NCI-H2081 treated with DMSO at 0.1 percent for 48 hours (cell line): ENCODE results near the gene KCNE5.
"Not testable (repeated sequence)": the region's sequence is repeated elsewhere in the genome, so short reads cannot be mapped to it uniquely, and the experiment has no call there.

Experiments
- DNase-seq: peaks from one replicate; lab custom pipeline; 2025; lab: John Stamatoyannopoulos, UW

Gene KCNE5

GRCh38 chrX:109601486-109601885, 23.5 kb downstream of the KCNE5 start:
- no peak for DNase-seq

DNA sequence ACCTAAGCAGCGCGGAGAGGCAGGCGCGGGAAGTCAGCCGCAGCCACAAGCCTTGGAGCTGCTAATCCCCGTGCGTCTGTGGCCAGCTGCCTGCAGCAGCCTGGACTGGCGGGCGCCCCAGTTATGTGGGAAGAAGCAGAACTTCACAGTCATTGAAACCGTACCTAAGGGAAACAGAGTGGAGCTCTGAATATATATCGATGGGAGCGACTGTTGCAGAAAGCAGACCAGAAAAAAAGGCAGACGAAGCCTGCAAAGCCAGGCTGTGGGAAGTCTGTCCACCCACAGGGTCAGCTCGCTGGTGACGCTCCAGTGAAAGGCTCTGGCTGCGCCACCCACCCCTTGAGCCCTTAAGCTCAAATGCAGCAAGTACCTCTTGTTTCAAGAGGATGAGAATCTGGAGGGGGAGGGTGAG, 24.7 kb downstream of the KCNE5 start:
- DNase-seq, result no peak

- no peak for DNase-seq
Measured at GRCh38 chrX:109596015-109596414, 29.0 kb downstream of the KCNE5 start.

- DNase-seq, result no peak
Measured at GRCh38 chrX:109590176-109590575, 34.8 kb downstream of the KCNE5 start.

DNA sequence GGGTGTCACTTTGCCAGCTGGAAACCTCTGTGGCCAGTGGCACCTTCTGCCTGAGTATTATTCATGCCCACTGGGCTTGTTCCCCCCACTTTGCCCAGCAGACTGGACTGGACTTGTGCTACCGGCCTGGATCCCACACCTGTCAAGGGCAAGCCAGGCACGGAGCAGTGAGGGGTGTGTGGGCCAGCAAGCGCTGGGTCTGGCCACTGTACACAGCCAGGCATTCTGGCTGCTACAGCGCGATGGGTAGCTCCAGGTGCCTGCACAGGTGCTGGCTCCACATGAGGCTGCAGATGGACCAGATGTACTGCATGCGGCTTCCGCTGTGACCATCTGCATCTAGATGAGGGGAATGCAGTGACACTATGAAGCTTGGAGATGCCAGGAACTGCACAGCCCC, 39.5 kb downstream of the KCNE5 start:
- no peak for DNase-seq

DNA sequence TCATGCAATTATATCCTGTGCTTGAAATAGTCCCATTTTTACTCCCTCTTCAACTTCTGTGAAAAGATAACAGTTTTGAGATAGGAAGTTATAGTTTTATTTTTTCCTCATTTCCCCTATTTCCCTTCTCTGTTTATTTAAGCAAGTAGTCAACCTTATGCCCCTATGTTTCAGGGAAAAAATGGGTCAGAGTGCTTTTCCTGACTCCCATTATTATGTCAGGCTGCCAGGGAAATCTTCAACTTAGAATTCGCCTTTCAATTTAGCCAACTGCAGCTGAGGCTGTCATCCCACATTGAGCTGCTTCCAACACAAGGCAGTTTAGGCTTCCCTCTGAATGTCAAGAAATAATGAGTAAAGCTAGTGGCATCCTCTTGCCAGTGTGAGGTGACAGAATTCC, 46.1 kb downstream of the KCNE5 start:
- DNase-seq, result no peak

- no peak for DNase-seq
Measured at GRCh38 chrX:109577055-109577454, 47.9 kb downstream of the KCNE5 start.

- DNase-seq, result not testable (repeated sequence)
Measured at GRCh38 chrX:109576083-109576482, 48.9 kb downstream of the KCNE5 start.
